Natural killer cell treated with Interleukin-12 subunit alpha and Interleukin-12 subunit beta and Interleukin-15 and Interleukin-18, amount 100 ng/mL, for 72 hours (primary cell): ENCODE data around the gene C9orf50. TPM values are rescaled to one million over a fixed set of nuclear protein-coding genes. Genes with fewer than 3 reads are reported as not detected.

ENCODE experiments used
- ATAC-seq, 2 donors: fragments of 150-1000 bp; cut with Tn5 transposase in 1 of 2; sonication (Bioruptor Pico), chemical (Tn5 transposase) in 1 of 2; 2 replicates each; pipeline ENCODE4 v1.10.0; 2021
- DNase-seq: peaks from one replicate; pipeline ENCODE4 v3.0.0; 2022; ENCODE audit warnings: low spot score
- H3K27ac Mint-ChIP-seq, 2 donors: 1 replicate in 1 of 2; 2 replicates in 1 of 2; pipeline ENCODE4 v1.8.0; 2022; ENCODE audit warnings: mixed read lengths in 2 of 2, mild to moderate bottlenecking in 1 of 2, moderate library complexity in 1 of 2
- H3K27me3 Mint-ChIP-seq, 2 donors: 1 replicate in 1 of 2; 2 replicates in 1 of 2; pipeline ENCODE4 v1.8.0; 2022; ENCODE audit warnings: mixed read lengths in 2 of 2
- H3K36me3 Mint-ChIP-seq: one replicate; pipeline ENCODE4 v1.8.0; 2022; ENCODE audit warnings: mixed read lengths
- H3K4me1 Mint-ChIP-seq, 2 donors: 1 replicate in 1 of 2; 2 replicates in 1 of 2; pipeline ENCODE4 v1.8.0; 2022; ENCODE audit warnings: low read depth in 2 of 2, mixed read lengths in 2 of 2, mild to moderate bottlenecking in 1 of 2
- H3K4me3 Mint-ChIP-seq: one replicate; pipeline ENCODE4 v1.8.0; 2022; ENCODE audit warnings: mixed read lengths
- H3K9me3 Mint-ChIP-seq: 2 replicates; pipeline ENCODE4 v1.8.0; 2022; ENCODE audit warnings: mixed read lengths
- total RNA-seq, 2 donors: library from RNA; stranded (reverse); gene quantifications; one replicate each; pipeline ENCODE4 v1.2.3, GENCODE V29; 2022

C9orf50 gene
- total RNA-seq, 2 donors from 2014 or later: not detected

- Mint-ChIP-seq H3K36me3 (no peaks in the 10 kb centered on the region), H3K4me3 (no peak overlapping the region), H3K4me1 (peaks cover 22 to 37% of the 10 kb centered on the region in 2 donors), H3K27ac (peak overlapping the region; percentile 75 to 90), H3K27me3 (no peaks in the 10 kb centered on the region), H3K9me3 (no peaks in the 10 kb centered on the region)
- no peak for DNase-seq
- ATAC-seq: no peak
Observed at GRCh38 chr9:129606161-129607026, 14.5 kb downstream of the C9orf50 start.

GRCh38 chr9:129604766-129605163 lies 16.1 kb downstream of the C9orf50 start:
- H3K27me3 Mint-ChIP-seq: peaks cover 0 to 3% of the 10 kb centered on the region in 2 donors
- DNase-seq: no peak
- no peak overlapping the region for H3K27ac Mint-ChIP-seq
- H3K4me3 Mint-ChIP-seq: no peak overlapping the region
- peaks cover 19 to 37% of the 10 kb centered on the region in 2 donors for H3K4me1 Mint-ChIP-seq
- no peak for ATAC-seq
- H3K9me3 Mint-ChIP-seq: no peaks in the 10 kb centered on the region
- H3K36me3 Mint-ChIP-seq: no peaks in the 10 kb centered on the region

GRCh38 chr9:129604056-129604765 lies 16.7 kb downstream of the C9orf50 start:
- Mint-ChIP-seq H3K4me1 (peaks cover 16 to 35% of the 10 kb centered on the region in 2 donors), H3K27ac (no peak overlapping the region), H3K27me3 (peaks cover 0 to 3% of the 10 kb centered on the region in 2 donors), H3K4me3 (no peak overlapping the region), H3K9me3 (no peaks in the 10 kb centered on the region), H3K36me3 (no peaks in the 10 kb centered on the region)
- no peak for ATAC-seq
- DNase-seq: no peak

GRCh38 chr9:129602598-129603415 lies 18.1 kb downstream of the C9orf50 start:
- H3K36me3 Mint-ChIP-seq: no peaks in the 10 kb centered on the region
- peak; percentile 48 to 49 for ATAC-seq
- H3K4me1 Mint-ChIP-seq: peaks cover 18 to 36% of the 10 kb centered on the region in 2 donors
- peak overlapping the region in 1 of 2 donors; percentile 61 for H3K27ac Mint-ChIP-seq
- no peaks in the 10 kb centered on the region for H3K9me3 Mint-ChIP-seq
- H3K27me3 Mint-ChIP-seq: peaks cover 7 to 8% of the 10 kb centered on the region in 2 donors
- no peak for DNase-seq
- no peak overlapping the region for H3K4me3 Mint-ChIP-seq

GRCh38 chr9:129601082-129601674 lies 19.7 kb downstream of the C9orf50 start:
- DNase-seq (no peak), ATAC-seq (no peak)
- H3K27me3 Mint-ChIP-seq: peaks cover 8% of the 10 kb centered on the region in 2 donors
- H3K36me3 Mint-ChIP-seq: no peaks in the 10 kb centered on the region
- no peak overlapping the region for H3K4me3 Mint-ChIP-seq
- no peak overlapping the region for H3K27ac Mint-ChIP-seq
- H3K4me1 Mint-ChIP-seq: peaks cover 8 to 27% of the 10 kb centered on the region in 2 donors
- no peaks in the 10 kb centered on the region for H3K9me3 Mint-ChIP-seq

GRCh38 chr9:129598089-129598596 lies 22.8 kb downstream of the C9orf50 start:
- Mint-ChIP-seq H3K36me3 (no peaks in the 10 kb centered on the region), H3K4me3 (peak overlapping the region; percentile 30), H3K27me3 (peaks cover 25 to 31% of the 10 kb centered on the region in 2 donors), H3K4me1 (peaks cover 13 to 22% of the 10 kb centered on the region in 2 donors), H3K9me3 (no peaks in the 10 kb centered on the region), H3K27ac (peak overlapping the region in 1 of 2 donors; percentile 50)
- ATAC-seq (peak in 1 of 2 donors; percentile 19), DNase-seq (no peak)

GRCh38 chr9:129597355-129598088 lies 23.4 kb downstream of the C9orf50 start:
- Mint-ChIP-seq H3K27ac (no peak overlapping the region), H3K4me1 (peaks cover 13 to 18% of the 10 kb centered on the region in 2 donors), H3K27me3 (peaks cover 25 to 31% of the 10 kb centered on the region in 2 donors), H3K36me3 (no peaks in the 10 kb centered on the region), H3K4me3 (peak overlapping the region; percentile 30), H3K9me3 (no peaks in the 10 kb centered on the region)
- DNase-seq (peak; percentile 84), ATAC-seq (peak; percentile 62 to 84)

GRCh38 chr9:129596541-129597331 lies 24.2 kb downstream of the C9orf50 start:
- Mint-ChIP-seq H3K27me3 (peaks cover 25 to 31% of the 10 kb centered on the region in 2 donors), H3K36me3 (no peaks in the 10 kb centered on the region), H3K4me3 (no peak overlapping the region), H3K27ac (no peak overlapping the region), H3K9me3 (no peaks in the 10 kb centered on the region), H3K4me1 (peaks cover 13 to 15% of the 10 kb centered on the region in 2 donors)
- no peak for DNase-seq
- ATAC-seq: peak in 1 of 2 donors; percentile 7

GRCh38 chr9:129595903-129596540 lies 24.9 kb downstream of the C9orf50 start:
- H3K36me3 Mint-ChIP-seq: no peaks in the 10 kb centered on the region
- no peaks in the 10 kb centered on the region for H3K9me3 Mint-ChIP-seq
- H3K27me3 Mint-ChIP-seq: peaks cover 24 to 31% of the 10 kb centered on the region in 2 donors
- H3K4me3 Mint-ChIP-seq: no peak overlapping the region
- no peak overlapping the region for H3K27ac Mint-ChIP-seq
- H3K4me1 Mint-ChIP-seq: peaks cover 13 to 15% of the 10 kb centered on the region in 2 donors
- ATAC-seq (no peak), DNase-seq (no peak)

- no peak for DNase-seq
- no peaks in the 10 kb centered on the region for H3K9me3 Mint-ChIP-seq
- ATAC-seq: no peak
- no peaks in the 10 kb centered on the region for H3K36me3 Mint-ChIP-seq
- H3K27ac Mint-ChIP-seq: no peak overlapping the region
- peaks cover 13% of the 10 kb centered on the region in 2 donors for H3K4me1 Mint-ChIP-seq
- H3K4me3 Mint-ChIP-seq: no peak overlapping the region
- peaks cover 27 to 31% of the 10 kb centered on the region in 2 donors for H3K27me3 Mint-ChIP-seq
Observed at GRCh38 chr9:129595311-129595741, 25.6 kb downstream of the C9orf50 start.

- DNase-seq (no peak), ATAC-seq (no peak)
- H3K4me3 Mint-ChIP-seq: no peak overlapping the region
- no peaks in the 10 kb centered on the region for H3K9me3 Mint-ChIP-seq
- peaks cover 31% of the 10 kb centered on the region in 2 donors for H3K27me3 Mint-ChIP-seq
- no peaks in the 10 kb centered on the region for H3K36me3 Mint-ChIP-seq
- no peak overlapping the region for H3K27ac Mint-ChIP-seq
- H3K4me1 Mint-ChIP-seq: peaks cover 13% of the 10 kb centered on the region in 2 donors
Observed at GRCh38 chr9:129594632-129595031, 26.3 kb downstream of the C9orf50 start.
